Upper lobe of left lung (tissue), 4 donors: ENCODE results near the gene KCNH1.

ENCODE experiments used
- EP300 ChIP-seq, 4 donors: sonication (generic); formaldehyde crosslinking; IDR thresholded peaks; one replicate each; pipeline ENCODE4 v1.5.1; 2017; ENCODE audit warnings: antibody characterized with exemption in 4 of 4, control low read depth in 2 of 4
- POLR2A ChIP-seq, 4 donors: fragments of 450-650 bp; IDR thresholded peaks; one replicate each; pipeline ENCODE4 v1.5.1; 2016 to 2017; ENCODE audit warnings: antibody characterized with exemption in 4 of 4, mild to moderate bottlenecking in 2 of 4
- TF ChIP-seq, protein P1 (sequence below), 6 experiments: fragments of 450-650 bp in 4 of 6; fragments of 200-600 bp in 2 of 6; sonication (generic) in 2 of 6; IDR thresholded peaks; one replicate each; pipeline ENCODE4 v1.5.1; 2016 to 2019; ENCODE audit warnings: antibody characterized with exemption in 6 of 6

DNA sequence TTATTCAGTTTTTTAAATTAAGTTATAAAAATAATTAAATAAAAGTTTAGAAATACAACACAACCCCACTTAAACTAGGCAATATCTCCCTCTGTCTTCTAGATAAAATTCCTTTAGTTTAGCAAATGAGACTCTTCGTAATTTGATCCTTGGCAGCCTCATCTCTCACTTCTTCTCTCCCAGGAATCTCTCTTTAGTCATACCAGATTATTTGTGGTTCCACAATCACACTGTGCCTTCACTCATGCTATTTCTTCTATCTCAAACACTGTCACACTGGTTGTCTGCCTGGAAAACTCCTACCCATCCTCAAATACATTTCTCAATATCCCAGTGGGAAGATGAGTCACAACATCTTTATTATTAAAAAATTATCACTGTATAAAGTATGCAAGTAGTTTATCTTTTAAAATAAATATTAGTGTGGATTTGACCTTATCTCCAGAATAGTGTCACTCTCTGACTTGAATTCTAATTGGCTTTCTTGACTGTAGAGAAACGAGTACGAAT is 195.5 kb downstream of the KCNH1 start:
- TF ChIP-seq EP300 (IDR thresholded peaks at IDR 0.05) (no peak), POLR2A (IDR thresholded peaks at IDR 0.05) (no peak)
- TF ChIP-seq, protein P1, sequence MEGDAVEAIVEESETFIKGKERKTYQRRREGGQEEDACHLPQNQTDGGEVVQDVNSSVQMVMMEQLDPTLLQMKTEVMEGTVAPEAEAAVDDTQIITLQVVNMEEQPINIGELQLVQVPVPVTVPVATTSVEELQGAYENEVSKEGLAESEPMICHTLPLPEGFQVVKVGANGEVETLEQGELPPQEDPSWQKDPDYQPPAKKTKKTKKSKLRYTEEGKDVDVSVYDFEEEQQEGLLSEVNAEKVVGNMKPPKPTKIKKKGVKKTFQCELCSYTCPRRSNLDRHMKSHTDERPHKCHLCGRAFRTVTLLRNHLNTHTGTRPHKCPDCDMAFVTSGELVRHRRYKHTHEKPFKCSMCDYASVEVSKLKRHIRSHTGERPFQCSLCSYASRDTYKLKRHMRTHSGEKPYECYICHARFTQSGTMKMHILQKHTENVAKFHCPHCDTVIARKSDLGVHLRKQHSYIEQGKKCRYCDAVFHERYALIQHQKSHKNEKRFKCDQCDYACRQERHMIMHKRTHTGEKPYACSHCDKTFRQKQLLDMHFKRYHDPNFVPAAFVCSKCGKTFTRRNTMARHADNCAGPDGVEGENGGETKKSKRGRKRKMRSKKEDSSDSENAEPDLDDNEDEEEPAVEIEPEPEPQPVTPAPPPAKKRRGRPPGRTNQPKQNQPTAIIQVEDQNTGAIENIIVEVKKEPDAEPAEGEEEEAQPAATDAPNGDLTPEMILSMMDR (IDR thresholded peaks at IDR 0.05): no peak
